ENCODE data around the gene MAP4.

DNA sequence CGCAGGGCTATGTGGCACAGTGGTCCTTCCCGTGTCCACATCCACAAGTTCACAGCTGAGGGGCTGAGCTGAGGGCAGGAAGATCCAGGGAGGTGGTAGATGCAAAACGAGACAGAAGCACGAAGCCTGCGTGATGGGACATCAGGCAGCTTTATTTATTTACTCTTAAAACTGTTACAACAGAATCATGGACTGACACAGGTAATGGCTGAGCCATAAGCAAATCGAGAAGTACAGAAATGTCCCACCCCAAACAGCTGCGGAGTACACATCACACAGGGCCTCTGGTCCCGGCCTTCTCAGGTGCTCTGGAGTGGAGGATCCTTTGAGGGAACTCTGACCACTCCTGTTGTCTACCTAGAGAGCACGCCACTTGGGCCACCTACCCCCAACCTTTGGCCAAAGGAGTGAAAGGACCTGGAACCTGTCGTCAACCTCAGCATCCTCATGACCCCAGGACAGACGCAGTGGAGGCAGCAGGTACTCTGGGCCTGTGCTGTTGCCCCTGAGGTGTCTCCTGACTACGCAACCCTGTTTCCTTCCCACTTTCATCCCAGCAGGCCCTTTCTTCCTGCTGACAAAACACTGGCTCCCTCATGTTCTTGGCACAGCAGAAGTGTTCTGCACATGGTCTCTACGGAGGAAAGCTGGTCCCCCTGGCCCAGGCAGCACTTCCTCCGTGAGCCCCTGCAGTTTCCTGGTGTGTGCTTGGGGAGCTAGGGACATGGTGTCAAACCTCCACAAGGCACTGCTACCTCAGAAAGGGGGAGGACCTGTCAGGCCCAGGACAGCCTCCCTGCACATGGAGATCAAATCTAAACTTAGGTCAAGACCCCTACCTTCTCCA is 165.4 kb downstream of the MAP4 start:
- TF ChIP-seq, protein P1, sequence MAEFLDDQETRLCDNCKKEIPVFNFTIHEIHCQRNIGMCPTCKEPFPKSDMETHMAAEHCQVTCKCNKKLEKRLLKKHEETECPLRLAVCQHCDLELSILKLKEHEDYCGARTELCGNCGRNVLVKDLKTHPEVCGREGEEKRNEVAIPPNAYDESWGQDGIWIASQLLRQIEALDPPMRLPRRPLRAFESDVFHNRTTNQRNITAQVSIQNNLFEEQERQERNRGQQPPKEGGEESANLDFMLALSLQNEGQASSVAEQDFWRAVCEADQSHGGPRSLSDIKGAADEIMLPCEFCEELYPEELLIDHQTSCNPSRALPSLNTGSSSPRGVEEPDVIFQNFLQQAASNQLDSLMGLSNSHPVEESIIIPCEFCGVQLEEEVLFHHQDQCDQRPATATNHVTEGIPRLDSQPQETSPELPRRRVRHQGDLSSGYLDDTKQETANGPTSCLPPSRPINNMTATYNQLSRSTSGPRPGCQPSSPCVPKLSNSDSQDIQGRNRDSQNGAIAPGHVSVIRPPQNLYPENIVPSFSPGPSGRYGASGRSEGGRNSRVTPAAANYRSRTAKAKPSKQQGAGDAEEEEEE (CRISPR knock-in tag; IDR thresholded peaks at IDR 0.05; ENCODE audit: borderline replicate concordance) = no peak
- TF ChIP-seq CTCF (CRISPR knock-in tag; IDR thresholded peaks at IDR 0.05) = no peak
